Neural crest cell (in vitro differentiated cells): ENCODE results near the gene LAMB4. TPM values are rescaled to one million over a fixed set of nuclear protein-coding genes. Genes with fewer than 3 reads are reported as not detected.

ENCODE experiments used
- DNase-seq: peaks from one replicate; pipeline ENCODE4 v3.0.0; 2021; ENCODE audit warnings: low read depth, mixed read lengths, low spot score
- H3K27ac Mint-ChIP-seq: one replicate; pipeline ENCODE4 v1.8.0; 2021; ENCODE audit warnings: mild to moderate bottlenecking, mixed read lengths; ENCODE audit not compliant: unreplicated experiment
- H3K27me3 Mint-ChIP-seq: 2 replicates; pipeline ENCODE4 v1.8.0; 2021; ENCODE audit warnings: low read depth, mild to moderate bottlenecking, mixed read lengths
- H3K36me3 Mint-ChIP-seq: 2 replicates; pipeline ENCODE4 v1.8.0; 2021; ENCODE audit warnings: low read depth, mild to moderate bottlenecking, mixed read lengths
- H3K4me1 Mint-ChIP-seq: 2 replicates; pipeline ENCODE4 v1.8.0; 2021; ENCODE audit warnings: mixed read lengths
- H3K4me3 Mint-ChIP-seq: one replicate; pipeline ENCODE4 v1.8.0; 2021; ENCODE audit warnings: mild to moderate bottlenecking, mixed read lengths
- H3K9me3 Mint-ChIP-seq: 2 replicates; pipeline ENCODE4 v1.8.0; 2021; ENCODE audit warnings: mixed read lengths
- CTCF ChIP-seq: fragments of 200-600 bp; sonication (generic); conservative IDR thresholded peaks from 2 replicates; pipeline ENCODE4 v1.5.0; 2021; ENCODE audit warnings: antibody characterized with exemption, mild to moderate bottlenecking
- total RNA-seq: library from RNA; stranded (reverse); gene quantifications from 2 replicates; pipeline ENCODE4 v1.2.1, GENCODE V29; 2021

LAMB4 gene
- total RNA-seq, 1 donor from 2014 or later: 0.16 TPM

GRCh38 chr7:107998150-107998549 is 132.0 kb downstream of the LAMB4 start:
- Mint-ChIP-seq H3K9me3 (no peaks in the 10 kb centered on the region), H3K4me3 (peak overlapping the region; percentile 61), H3K27ac (no peak overlapping the region), H3K36me3 (peaks cover 15% of the 10 kb centered on the region), H3K4me1 (peaks cover 63% of the 10 kb centered on the region), H3K27me3 (peaks cover 54% of the 10 kb centered on the region)
- no peak for DNase-seq
- TF ChIP-seq CTCF: no peak

- peak overlapping the region; percentile 4 for H3K4me3 Mint-ChIP-seq
- H3K36me3 Mint-ChIP-seq: peaks cover 18% of the 10 kb centered on the region
- DNase-seq: no peak
- no peaks in the 10 kb centered on the region for H3K9me3 Mint-ChIP-seq
- no peak for TF ChIP-seq CTCF
- H3K27ac Mint-ChIP-seq: no peak overlapping the region
- H3K4me1 Mint-ChIP-seq: peaks cover 62% of the 10 kb centered on the region
- H3K27me3 Mint-ChIP-seq: peaks cover 44% of the 10 kb centered on the region
These were observed 133.9 kb downstream of the LAMB4 start for GRCh38 chr7:107996072-107996882.

GRCh38 chr7:107995184-107996071 is 134.7 kb downstream of the LAMB4 start:
- peaks cover 56% of the 10 kb centered on the region for H3K4me1 Mint-ChIP-seq

GRCh38 chr7:107994421-107995030 is 135.6 kb downstream of the LAMB4 start:
- TF ChIP-seq CTCF: no peak
- H3K4me3 Mint-ChIP-seq: peak overlapping the region; percentile 22
- no peaks in the 10 kb centered on the region for H3K9me3 Mint-ChIP-seq
- peak overlapping the region; percentile 36 for H3K27ac Mint-ChIP-seq
- DNase-seq: no peak
- peaks cover 56% of the 10 kb centered on the region for H3K4me1 Mint-ChIP-seq
- H3K27me3 Mint-ChIP-seq: peaks cover 33% of the 10 kb centered on the region
- H3K36me3 Mint-ChIP-seq: peaks cover 19% of the 10 kb centered on the region

More at GRCh38 chr7:107995184-107996071, 134.7 kb downstream of the LAMB4 start:
- Mint-ChIP-seq H3K27ac (peak overlapping the region; percentile 0), H3K4me3 (peak overlapping the region; percentile 56), H3K27me3 (peaks cover 38% of the 10 kb centered on the region), H3K36me3 (peaks cover 17% of the 10 kb centered on the region), H3K9me3 (no peaks in the 10 kb centered on the region)
- DNase-seq: no peak
- TF ChIP-seq CTCF: no peak

GRCh38 chr7:107993891-107994291 is 136.3 kb downstream of the LAMB4 start:
- no peak overlapping the region for H3K27ac Mint-ChIP-seq

More at GRCh38 chr7:107993891-107994291, 136.3 kb downstream of the LAMB4 start:
- H3K36me3 Mint-ChIP-seq: peaks cover 19% of the 10 kb centered on the region
- DNase-seq: no peak
- H3K9me3 Mint-ChIP-seq: no peaks in the 10 kb centered on the region
- TF ChIP-seq CTCF: no peak
- H3K27me3 Mint-ChIP-seq: peaks cover 27% of the 10 kb centered on the region
- peak overlapping the region; percentile 22 for H3K4me3 Mint-ChIP-seq
- H3K4me1 Mint-ChIP-seq: peaks cover 50% of the 10 kb centered on the region
